Measurements from ENCODE around the gene CNOT6.

The CNOT6 gene

DNA sequence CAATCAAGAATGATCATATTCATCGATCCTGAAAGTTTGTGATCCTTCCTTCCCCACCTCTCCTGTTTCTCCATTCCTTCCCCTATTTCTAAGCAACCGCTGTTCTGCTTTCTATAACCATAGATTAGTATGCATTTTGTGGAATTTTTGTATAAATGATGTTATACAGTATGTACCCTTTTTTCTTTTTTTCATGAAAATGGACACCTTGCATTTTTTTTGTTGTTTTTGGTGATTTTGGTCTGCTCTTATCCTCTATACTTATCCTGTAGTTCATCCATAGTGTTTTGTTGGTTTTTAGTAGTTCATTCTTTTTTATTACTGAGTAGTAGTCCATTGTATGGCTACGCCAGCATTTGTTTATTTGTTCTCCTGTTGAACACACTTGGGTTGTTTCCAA, 51.1 kb downstream of the CNOT6 start:
- intact Hi-C loops (cut with DNase I), result no loop called here
- DNase-seq, result no peak

GRCh38 chr5:180548563-180548962, 54.4 kb downstream of the CNOT6 start:
- intact Hi-C loops (cut with DNase I), result no loop called here
- DNase-seq, result no peak

GRCh38 chr5:180553530-180553929, 59.4 kb downstream of the CNOT6 start:
- no peak for DNase-seq

GRCh38 chr5:180555168-180555921, 61.2 kb downstream of the CNOT6 start:
- intact Hi-C loops (cut with DNase I), result no loop called here

More at GRCh38 chr5:180553530-180553929, 59.4 kb downstream of the CNOT6 start:
- intact Hi-C loops (cut with DNase I), result no loop called here

GRCh38 chr5:180557217-180557809, 63.1 kb downstream of the CNOT6 start:
- intact Hi-C loops (cut with DNase I), result no loop called here
- no peak for DNase-seq

More at GRCh38 chr5:180555168-180555921, 61.2 kb downstream of the CNOT6 start:
- DNase-seq, result no peak

DNA sequence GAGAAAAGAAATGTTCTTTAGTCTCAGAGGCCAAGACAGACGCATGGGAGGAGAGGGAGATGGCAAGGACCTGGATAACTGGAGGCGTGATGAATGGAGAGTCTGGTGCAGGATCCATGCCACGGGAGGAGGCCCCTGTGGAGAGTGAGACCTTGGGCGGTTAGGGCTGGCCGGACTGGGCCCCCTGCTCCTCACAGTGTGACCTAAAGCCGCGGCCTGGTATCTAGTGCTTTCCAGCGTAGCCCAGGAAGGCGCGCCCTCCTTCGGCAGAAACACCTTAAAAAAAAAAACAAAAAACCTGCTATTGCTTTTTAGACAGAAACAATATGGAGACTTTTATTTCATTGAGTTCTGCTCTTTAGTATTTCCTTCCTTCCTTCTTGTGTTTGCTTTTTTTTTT, 64.1 kb downstream of the CNOT6 start:
- intact Hi-C loops (cut with DNase I), result no loop called here
- no peak for DNase-seq

DNA sequence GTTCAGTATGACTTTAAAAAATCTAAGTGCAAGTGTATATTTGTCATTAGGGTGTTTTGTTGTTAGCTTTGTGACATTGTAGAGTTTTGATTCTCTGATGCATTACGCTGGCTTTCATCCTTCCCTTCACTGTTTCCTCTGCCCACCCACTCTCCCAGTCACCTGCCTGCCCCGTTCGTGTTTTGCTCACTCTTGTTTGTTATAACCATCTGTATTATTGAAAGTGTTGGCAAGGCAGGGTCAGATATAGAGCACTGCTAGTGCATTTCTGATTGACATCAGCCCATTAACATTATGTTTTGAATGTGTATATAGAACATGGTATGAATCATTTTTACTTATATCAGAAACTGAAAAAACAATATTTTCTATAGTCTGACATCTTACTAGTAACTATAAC, 69.8 kb downstream of the CNOT6 start:
- intact Hi-C loops (cut with DNase I), result no loop called here
- no peak for DNase-seq

GRCh38 chr5:180568914-180569313, 74.7 kb downstream of the CNOT6 start:
- intact Hi-C loops (cut with DNase I), result no loop called here
- DNase-seq, result no peak

DNA sequence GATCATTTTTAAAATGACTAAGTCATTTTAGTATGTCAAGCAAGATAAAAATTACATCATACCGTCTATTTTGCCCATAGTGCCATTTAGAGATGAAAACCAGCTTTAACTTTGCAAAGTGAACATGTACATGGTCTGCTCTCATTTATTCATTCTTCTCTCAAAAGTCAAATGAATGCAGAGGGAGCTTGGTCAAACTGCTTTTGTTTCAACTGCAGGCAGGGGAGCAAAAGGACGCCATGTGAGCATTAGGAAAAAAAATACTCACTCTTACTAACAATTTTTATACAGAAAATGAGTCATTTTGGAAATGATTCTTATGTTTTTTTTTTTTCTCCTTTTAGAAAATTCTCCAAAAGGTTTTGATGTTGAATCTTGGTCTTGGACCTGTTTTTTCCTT, 81.4 kb downstream of the CNOT6 start:
- intact Hi-C loops (cut with DNase I), result no loop called here
- DNase-seq, result no peak

- no peak for DNase-seq
- intact Hi-C loops (cut with DNase I), result no loop called here
Measured at GRCh38 chr5:180580681-180581080, 86.5 kb downstream of the CNOT6 start.

GRCh38 chr5:180583738-180584137, 89.6 kb downstream of the CNOT6 start:
- intact Hi-C loops (cut with DNase I), result no loop called here
- DNase-seq, result no peak

DNA sequence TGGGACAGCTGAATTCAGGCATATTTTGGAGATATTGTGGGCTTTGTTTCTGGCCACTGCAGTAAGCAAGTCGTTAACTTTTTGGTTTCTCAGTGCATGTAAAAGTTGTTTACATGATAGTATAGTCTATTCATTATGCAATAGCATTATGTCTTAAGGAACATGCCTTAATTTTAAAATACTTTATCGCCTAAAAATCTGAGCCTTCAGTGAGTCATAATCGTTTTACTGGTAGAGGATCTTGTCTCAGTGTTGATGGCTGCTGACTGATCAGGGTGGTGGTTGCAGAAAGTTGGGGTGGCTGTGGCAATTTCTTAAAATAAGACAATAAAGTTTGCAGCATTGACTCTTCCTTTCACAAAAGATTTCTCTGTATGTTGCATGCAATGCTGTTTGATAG, 92.0 kb downstream of the CNOT6 start:
- DNase-seq, result peak in 1 of 42 donors; percentile 32
- intact Hi-C loops (cut with DNase I), result no loop called here

- intact Hi-C loops (cut with DNase I), result no loop called here
- peak in 1 of 42 donors; percentile 35 for DNase-seq
Measured at GRCh38 chr5:180586870-180587269, 92.7 kb downstream of the CNOT6 start.

DNA sequence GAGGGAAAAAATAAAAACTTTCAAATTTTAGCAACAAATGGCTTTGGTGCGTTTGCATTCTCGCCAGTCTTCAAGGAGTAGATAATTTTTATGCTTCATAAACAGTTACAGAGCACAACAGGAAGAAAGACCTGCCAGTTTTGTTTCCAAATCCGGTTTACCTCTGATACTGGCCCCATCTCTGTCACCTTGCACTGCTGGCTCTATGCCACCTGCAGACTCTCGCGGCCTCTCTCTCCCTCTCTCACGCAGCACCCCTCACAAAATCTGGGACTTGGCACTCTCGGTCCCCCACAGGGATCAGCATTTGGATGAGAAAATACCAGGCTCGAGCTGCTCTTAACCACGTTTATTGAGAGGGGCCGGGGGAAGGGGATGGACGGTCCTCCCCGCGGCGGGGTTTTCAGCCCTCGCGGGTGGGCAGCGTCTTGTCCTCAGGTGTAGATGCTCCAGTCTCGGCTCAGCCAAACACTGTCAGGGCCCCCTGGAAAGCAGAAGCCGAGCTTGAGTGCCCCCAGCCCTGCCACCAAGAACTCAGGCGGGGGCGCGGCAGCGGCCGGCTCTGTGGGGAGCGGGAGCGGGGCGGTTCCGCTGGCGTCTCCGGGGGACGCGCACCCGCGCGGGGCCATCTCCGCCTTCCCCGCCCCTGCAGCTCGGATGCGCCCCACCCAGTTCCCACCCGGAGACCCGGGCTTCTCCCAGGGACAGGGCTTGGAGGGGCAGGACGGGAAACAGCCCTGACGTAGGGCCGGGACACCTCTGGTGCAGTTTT, 95.8 kb downstream of the CNOT6 start:
- peak in 4 of 42 donors; percentile 12 to 29 (median 22) for DNase-seq
- intact Hi-C loops (cut with DNase I), result no loop called here

DNA sequence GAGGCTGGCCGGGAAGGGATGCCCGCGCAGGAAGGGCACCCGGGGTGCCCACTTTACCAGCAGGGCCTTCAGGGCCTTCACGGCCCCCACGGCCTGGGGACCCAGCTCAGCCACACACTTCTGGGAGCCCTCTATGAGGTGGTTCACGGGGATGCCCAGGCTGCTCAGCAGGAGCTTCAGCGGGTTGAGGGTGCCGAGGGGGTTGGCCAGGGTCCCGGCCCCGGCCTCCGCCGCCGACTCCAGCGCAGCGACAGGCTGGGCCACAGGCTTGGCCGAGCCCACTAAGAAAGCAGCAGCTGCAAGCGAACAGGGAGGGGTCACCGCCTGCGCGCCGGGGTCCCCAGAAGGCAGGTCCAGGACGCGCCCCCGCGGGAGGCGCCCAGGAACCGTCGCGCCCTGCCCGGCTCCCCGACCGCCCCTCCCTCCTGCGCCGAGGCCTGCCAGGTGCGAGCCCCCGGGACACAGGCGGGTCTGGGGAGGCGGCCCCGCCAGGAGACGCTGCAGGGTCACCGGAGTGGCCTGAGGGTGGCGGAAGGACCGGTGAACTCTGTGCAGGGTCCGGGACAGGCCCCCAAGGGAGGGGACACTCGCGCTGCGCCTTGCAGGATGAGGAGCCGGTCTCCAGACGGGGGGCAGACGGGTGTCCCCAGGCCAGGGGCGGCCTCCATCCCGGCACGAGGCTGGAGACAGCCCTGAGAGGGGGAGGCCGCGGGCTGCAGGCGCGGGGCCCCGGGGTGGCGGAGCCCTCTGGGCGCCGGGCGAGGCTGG, 96.5 kb downstream of the CNOT6 start:
- intact Hi-C loops (cut with DNase I), result no loop called here
- peak in 6 of 42 donors; percentile 1 to 35 (median 18) for DNase-seq

- peak in 7 of 42 donors; percentile 1 to 40 (median 25) for DNase-seq
- intact Hi-C loops (cut with DNase I), result no loop called here
Measured at GRCh38 chr5:180591311-180591887, 97.2 kb downstream of the CNOT6 start, which contains the start of gene SCGB3A1. TSS of gene SCGB3A1 (minus strand) at chr5:180591499. CDS start at chr5:180591462, 37 bp downstream.

DNA sequence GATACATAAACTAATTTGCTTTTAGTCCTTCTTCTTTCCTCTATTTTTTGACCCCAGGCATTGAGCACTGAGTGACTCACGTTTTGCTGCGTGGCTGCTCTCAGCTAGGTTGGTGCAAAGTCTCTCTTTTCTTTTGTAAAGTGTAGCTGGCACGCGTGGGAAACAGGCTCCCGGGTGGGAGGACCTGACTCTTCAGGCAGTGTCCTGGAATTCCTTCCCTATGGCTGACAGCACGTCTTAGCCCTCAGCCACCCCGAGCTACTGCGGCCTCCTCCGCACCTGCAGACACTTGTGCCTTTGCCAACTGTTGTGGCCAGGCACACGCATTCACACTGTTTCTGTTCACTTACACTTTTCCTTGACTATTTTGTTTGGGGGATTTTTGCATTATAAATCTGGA, 98.0 kb downstream of the CNOT6 start:
- DNase-seq, result peak in 25 of 42 donors; percentile 16 to 75 (median 39)
- intact Hi-C loops (cut with DNase I), result no loop called here

DNA sequence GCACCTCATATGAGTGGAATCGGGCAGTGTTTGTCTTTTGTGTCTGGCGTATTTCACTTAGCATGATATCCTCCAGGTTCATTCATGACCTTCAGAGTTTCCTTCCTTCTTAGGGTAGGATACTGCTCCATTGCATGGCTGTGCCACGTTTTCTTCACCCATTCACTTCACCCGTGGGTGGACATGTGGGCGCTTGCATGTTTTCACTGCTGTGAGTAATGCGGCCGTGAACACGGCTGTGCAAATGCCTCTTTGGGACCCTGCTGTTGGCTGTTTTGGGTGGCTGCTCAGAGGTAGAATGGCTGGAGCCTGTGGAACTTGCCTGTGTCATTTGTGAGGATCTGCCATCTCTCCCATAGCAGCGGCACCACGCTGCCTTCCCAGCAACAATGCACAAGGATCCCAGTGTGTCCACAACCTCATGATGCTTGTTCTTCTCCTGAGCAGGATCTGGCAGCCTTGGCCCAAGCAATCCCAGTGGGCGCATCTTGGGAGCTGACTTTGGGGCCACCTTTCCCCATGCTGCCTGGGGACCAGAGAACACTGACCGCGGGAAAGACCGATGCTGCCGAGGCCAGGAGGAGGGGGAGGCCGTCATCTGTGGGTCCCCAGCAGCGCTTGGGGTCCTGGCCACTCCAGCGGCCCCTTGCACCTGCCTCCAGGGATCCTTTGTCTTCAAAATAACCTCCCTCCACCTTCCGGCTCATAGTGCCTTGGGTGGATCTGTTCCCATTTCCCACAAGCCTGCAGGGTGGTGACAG, 99.4 kb downstream of the CNOT6 start:
- DNase-seq, result peak in 17 of 42 donors; percentile 9 to 61 (median 38)

More for the DNA sequence above, 99.4 kb downstream of the CNOT6 start:
- intact Hi-C loops (cut with DNase I), result no loop called here

Data from head of caudate nucleus (tissue), 42 donors.